ENCODE data around the gene PCNX1.

The PCNX1 gene

DNA sequence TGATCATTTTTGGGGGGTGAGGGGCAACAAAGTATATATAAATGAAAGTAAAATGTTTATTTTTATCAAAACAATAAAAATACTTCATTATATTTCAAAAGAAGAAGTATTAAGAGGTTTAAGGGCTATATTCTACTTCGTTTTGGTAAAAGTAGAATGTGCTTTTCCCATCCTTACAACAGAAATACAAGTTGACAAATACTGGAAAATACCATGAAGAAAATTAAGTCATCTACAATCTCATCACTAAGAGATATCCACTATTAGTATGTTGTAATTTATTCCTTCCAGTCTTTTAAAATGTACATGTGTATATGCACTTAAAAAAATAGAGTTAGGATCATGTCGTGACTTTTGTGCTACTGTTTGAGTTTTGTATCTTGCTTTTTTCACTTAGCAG, 92.8 kb downstream of the PCNX1 start:
- no peak overlapping the region for H3K4me3 ChIP-seq (ENCODE audit: low read depth, low read length)
- no peaks in the 10 kb centered on the region for H3K9me3 ChIP-seq (ENCODE audit: control insufficient read depth, insufficient read depth, low read depth, low read length)
- peaks cover 0 to 18% of the 10 kb centered on the region in 2 experiments; a peak in 2 of 3 replicates for H3K36me3 ChIP-seq (ENCODE audit: control insufficient read depth in 2 of 2, insufficient read depth in 1 of 2, low read length in 2 of 2)
- no peak for TF ChIP-seq ZNF664 (tag by site-specific recombination; IDR thresholded peaks at IDR 0.05)
- no peak for TF ChIP-seq SCRT1 (tag by site-specific recombination; IDR thresholded peaks at IDR 0.05; ENCODE audit: borderline replicate concordance)
- no peak for TF ChIP-seq ZNF521 (tag by site-specific recombination; IDR thresholded peaks at IDR 0.05)
- TF ChIP-seq ZNF24 (tag by site-specific recombination; IDR thresholded peaks at IDR 0.05), result no peak
- no peak for TF ChIP-seq MEIS1 (CRISPR knock-in tag; IDR thresholded peaks at IDR 0.05; ENCODE audit: borderline replicate concordance)
- TF ChIP-seq, protein P1, sequence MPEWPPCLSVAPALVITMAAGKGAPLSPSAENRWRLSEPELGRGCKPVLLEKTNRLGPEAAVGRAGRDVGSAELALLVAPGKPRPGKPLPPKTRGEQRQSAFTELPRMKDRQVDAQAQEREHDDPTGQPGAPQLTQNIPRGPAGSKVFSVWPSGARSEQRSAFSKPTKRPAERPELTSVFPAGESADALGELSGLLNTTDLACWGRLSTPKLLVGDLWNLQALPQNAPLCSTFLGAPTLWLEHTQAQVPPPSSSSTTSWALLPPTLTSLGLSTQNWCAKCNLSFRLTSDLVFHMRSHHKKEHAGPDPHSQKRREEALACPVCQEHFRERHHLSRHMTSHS (tag by site-specific recombination; IDR thresholded peaks at IDR 0.05), result no peak
- TF ChIP-seq ZFP69B (tag by site-specific recombination; IDR thresholded peaks at IDR 0.05), result no peak
- TF ChIP-seq, protein P2, sequence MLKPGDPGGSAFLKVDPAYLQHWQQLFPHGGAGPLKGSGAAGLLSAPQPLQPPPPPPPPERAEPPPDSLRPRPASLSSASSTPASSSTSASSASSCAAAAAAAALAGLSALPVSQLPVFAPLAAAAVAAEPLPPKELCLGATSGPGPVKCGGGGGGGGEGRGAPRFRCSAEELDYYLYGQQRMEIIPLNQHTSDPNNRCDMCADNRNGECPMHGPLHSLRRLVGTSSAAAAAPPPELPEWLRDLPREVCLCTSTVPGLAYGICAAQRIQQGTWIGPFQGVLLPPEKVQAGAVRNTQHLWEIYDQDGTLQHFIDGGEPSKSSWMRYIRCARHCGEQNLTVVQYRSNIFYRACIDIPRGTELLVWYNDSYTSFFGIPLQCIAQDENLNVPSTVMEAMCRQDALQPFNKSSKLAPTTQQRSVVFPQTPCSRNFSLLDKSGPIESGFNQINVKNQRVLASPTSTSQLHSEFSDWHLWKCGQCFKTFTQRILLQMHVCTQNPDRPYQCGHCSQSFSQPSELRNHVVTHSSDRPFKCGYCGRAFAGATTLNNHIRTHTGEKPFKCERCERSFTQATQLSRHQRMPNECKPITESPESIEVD (tag by site-specific recombination; IDR thresholded peaks at IDR 0.05), result no peak
- no peak for TF ChIP-seq ZNF768 (tag by site-specific recombination; IDR thresholded peaks at IDR 0.05)
- no peak for TF ChIP-seq ZNF174 (tag by site-specific recombination; IDR thresholded peaks at IDR 0.05)
- TF ChIP-seq, protein P3, sequence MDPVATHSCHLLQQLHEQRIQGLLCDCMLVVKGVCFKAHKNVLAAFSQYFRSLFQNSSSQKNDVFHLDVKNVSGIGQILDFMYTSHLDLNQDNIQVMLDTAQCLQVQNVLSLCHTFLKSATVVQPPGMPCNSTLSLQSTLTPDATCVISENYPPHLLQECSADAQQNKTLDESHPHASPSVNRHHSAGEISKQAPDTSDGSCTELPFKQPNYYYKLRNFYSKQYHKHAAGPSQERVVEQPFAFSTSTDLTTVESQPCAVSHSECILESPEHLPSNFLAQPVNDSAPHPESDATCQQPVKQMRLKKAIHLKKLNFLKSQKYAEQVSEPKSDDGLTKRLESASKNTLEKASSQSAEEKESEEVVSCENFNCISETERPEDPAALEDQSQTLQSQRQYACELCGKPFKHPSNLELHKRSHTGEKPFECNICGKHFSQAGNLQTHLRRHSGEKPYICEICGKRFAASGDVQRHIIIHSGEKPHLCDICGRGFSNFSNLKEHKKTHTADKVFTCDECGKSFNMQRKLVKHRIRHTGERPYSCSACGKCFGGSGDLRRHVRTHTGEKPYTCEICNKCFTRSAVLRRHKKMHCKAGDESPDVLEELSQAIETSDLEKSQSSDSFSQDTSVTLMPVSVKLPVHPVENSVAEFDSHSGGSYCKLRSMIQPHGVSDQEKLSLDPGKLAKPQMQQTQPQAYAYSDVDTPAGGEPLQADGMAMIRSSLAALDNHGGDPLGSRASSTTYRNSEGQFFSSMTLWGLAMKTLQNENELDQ (tag by site-specific recombination; IDR thresholded peaks at IDR 0.05; ENCODE audit: low read depth), result no peak
- TF ChIP-seq, protein P4, sequence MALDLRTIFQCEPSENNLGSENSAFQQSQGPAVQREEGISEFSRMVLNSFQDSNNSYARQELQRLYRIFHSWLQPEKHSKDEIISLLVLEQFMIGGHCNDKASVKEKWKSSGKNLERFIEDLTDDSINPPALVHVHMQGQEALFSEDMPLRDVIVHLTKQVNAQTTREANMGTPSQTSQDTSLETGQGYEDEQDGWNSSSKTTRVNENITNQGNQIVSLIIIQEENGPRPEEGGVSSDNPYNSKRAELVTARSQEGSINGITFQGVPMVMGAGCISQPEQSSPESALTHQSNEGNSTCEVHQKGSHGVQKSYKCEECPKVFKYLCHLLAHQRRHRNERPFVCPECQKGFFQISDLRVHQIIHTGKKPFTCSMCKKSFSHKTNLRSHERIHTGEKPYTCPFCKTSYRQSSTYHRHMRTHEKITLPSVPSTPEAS (tag by site-specific recombination; IDR thresholded peaks at IDR 0.05), result no peak
- TF ChIP-seq ZNF132 (tag by site-specific recombination; IDR thresholded peaks at IDR 0.05; ENCODE audit: borderline replicate concordance), result no peak
- TF ChIP-seq, protein P5, sequence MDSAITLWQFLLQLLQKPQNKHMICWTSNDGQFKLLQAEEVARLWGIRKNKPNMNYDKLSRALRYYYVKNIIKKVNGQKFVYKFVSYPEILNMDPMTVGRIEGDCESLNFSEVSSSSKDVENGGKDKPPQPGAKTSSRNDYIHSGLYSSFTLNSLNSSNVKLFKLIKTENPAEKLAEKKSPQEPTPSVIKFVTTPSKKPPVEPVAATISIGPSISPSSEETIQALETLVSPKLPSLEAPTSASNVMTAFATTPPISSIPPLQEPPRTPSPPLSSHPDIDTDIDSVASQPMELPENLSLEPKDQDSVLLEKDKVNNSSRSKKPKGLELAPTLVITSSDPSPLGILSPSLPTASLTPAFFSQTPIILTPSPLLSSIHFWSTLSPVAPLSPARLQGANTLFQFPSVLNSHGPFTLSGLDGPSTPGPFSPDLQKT (IDR thresholded peaks at IDR 0.05; ENCODE audit: borderline replicate concordance, low read depth, low read length), result no peak
- no peak for TF ChIP-seq ZNF433 (tag by site-specific recombination; IDR thresholded peaks at IDR 0.05; ENCODE audit: low read depth)
- ChIA-PET CTCF (no interaction called here), POLR2A (interaction anchor here (0.6 kb wide), 1 partner anchor 20 kb away, joined by 3 read pairs; no protein-coding TSS in a partner anchor)
- H3K27ac ChIP-seq (ENCODE audit: extremely low read depth, low read depth, low read length), result no peak overlapping the region
- H3K4me1 ChIP-seq (ENCODE audit: control insufficient read depth, insufficient read depth, low read length), result no peaks in the 10 kb centered on the region

DNA sequence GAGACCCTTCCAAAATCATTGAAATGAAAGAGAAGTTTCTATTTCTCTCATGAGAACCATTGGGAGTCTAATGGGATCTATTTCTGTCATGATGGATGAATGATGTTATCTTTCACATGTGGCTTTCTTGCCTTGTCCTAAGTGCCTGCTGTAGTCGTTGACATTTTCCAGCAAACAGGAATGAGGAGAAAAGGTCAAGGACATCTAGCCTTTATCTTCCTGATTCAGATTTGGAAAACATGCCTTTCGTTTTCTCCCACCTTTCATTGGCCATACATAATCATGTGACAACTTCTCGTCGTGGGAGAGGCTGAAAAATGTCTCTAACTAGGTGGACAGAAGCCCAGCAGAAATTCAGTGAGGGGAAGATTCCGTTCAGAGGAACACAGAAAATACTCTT, 94.5 kb downstream of the PCNX1 start:
- ChIA-PET CTCF (interaction anchor here (0.5 to 0.6 kb wide), 2 partner anchors 11 to 13 kb away, joined by 4 read pairs; no protein-coding TSS in a partner anchor), POLR2A (interaction anchor here (0.6 kb wide), 1 partner anchor 8 kb away, joined by 3 read pairs; no protein-coding TSS in a partner anchor)
- no peaks in the 10 kb centered on the region for H3K4me1 ChIP-seq (ENCODE audit: control insufficient read depth, insufficient read depth, low read length)
- H3K9me3 ChIP-seq (ENCODE audit: control insufficient read depth, insufficient read depth, low read depth, low read length), result no peaks in the 10 kb centered on the region
- H3K4me3 ChIP-seq (ENCODE audit: low read depth, low read length), result no peak overlapping the region
- H3K36me3 ChIP-seq (ENCODE audit: control insufficient read depth in 2 of 2, insufficient read depth in 1 of 2, low read length in 2 of 2), result peaks cover 0 to 10% of the 10 kb centered on the region in 2 experiments; a peak in 2 of 3 replicates
- H3K27ac ChIP-seq (ENCODE audit: extremely low read depth, low read depth, low read length), result no peak overlapping the region
- TF ChIP-seq ZIC2 (tag by site-specific recombination; IDR thresholded peaks at IDR 0.05), result no peak
- TF ChIP-seq ZSCAN16 (tag by site-specific recombination; IDR thresholded peaks at IDR 0.05), result no peak
- no peak for TF ChIP-seq ZNF426 (tag by site-specific recombination; IDR thresholded peaks at IDR 0.05)
- TF ChIP-seq, protein P6, sequence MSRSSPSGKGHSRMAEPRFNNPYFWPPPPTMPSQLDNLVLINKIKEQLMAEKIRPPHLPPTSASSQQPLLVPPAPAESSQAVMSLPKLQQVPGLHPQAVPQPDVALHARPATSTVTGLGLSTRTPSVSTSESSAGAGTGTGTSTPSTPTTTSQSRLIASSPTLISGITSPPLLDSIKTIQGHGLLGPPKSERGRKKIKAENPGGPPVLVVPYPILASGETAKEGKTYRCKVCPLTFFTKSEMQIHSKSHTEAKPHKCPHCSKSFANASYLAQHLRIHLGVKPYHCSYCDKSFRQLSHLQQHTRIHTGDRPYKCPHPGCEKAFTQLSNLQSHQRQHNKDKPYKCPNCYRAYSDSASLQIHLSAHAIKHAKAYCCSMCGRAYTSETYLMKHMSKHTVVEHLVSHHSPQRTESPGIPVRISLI (tag by site-specific recombination; IDR thresholded peaks at IDR 0.05), result no peak
- TF ChIP-seq, protein P7, sequence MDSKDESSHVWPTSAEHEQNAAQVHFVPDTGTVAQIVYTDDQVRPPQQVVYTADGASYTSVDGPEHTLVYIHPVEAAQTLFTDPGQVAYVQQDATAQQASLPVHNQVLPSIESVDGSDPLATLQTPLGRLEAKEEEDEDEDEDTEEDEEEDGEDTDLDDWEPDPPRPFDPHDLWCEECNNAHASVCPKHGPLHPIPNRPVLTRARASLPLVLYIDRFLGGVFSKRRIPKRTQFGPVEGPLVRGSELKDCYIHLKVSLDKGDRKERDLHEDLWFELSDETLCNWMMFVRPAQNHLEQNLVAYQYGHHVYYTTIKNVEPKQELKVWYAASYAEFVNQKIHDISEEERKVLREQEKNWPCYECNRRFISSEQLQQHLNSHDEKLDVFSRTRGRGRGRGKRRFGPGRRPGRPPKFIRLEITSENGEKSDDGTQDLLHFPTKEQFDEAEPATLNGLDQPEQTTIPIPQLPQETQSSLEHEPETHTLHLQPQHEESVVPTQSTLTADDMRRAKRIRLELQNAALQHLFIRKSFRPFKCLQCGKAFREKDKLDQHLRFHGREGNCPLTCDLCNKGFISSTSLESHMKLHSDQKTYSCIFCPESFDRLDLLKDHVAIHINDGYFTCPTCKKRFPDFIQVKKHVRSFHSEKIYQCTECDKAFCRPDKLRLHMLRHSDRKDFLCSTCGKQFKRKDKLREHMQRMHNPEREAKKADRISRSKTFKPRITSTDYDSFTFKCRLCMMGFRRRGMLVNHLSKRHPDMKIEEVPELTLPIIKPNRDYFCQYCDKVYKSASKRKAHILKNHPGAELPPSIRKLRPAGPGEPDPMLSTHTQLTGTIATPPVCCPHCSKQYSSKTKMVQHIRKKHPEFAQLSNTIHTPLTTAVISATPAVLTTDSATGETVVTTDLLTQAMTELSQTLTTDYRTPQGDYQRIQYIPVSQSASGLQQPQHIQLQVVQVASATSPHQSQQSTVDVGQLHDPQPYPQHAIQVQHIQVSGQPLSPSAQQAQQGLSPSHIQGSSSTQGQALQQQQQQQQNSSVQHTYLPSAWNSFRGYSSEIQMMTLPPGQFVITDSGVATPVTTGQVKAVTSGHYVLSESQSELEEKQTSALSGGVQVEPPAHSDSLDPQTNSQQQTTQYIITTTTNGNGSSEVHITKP (tag by site-specific recombination; IDR thresholded peaks at IDR 0.05), result no peak
- TF ChIP-seq ZNF558 (tag by site-specific recombination; IDR thresholded peaks at IDR 0.05), result no peak
- TF ChIP-seq EGR2 (tag by site-specific recombination; IDR thresholded peaks at IDR 0.05; ENCODE audit: low read depth), result no peak

Measured in HEK293 (cell line).